Measurements from ENCODE around the gene SWT1.

Gene SWT1

DNA sequence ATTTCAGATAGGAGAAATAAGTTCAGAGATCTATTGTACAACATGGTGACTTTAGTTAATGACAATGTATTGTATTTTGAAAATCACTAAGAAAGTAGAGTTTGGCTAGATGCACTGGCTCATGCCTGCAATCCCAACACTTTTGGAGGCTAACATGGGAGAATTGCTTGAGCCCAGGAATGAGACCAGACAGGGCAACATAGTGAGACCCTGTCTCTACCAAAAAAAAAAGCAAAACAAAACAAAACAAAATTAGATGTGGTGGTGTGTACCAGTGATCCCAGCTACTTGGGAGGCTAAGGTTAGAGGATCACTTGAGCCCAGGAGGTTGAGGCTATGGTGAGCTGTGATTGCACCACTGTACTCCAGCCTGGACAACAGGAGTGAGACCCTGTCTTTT lies 132.9 kb downstream of the SWT1 start:
- no peak for DNase-seq (ENCODE audit: low spot score)

DNA sequence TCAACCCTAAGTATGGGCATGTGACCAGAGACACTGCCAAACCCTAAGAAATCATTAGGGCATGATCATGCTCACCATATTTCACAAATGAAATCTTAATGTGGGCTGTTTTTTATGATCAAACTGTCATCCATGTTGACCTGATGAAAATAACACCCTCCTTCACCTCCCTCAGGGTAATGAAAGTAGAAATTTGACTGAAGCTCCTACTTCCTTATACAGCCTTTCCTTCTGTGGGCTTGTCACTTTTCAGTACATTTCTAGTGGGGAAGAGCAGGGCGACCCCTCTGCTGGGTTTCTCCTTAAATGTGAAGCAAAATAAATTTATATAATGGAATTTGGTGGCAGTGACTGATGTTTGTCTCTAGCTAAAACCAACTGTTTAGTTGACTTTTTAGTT lies 134.2 kb downstream of the SWT1 start:
- no peak for DNase-seq (ENCODE audit: low spot score)

DNA sequence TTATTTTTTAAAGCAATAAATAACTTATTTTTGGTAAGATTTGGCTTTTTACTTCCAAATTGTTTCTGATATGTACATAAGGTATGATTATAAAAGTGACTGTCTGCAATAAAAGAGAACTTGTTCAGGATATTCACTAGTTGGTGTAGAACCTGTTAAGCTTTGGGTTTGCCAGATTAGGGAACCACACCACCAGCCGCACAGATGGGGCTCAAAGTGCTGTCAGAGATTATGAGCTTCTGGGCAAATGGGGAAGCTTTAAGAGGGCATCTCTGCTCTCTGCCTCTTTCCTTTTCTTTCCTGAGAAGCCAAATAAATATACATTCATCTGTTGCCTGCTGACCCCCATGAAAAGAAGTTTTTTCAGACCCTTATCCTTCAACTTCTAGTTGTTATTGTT lies 134.7 kb downstream of the SWT1 start:
- DNase-seq (ENCODE audit: low spot score) = peak; percentile 14

DNA sequence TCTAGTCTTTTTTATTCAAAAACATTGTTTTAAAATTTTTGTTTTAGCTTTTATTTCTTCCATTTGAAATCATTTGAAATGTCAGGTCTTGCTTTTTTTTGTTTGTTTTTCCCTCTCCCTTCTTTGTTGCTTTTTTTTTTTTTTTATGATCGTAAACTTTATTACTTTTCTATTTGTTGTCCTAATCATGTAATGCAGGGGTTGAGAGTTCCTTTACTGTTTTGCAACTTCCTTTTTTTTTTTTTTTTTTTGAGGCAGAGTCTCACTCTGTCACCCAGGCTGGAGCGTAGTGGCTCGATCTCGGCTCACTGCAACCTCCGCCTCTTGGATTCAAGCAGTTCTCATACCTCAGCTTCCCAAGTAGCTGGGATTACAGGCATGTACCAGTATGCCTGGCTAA lies 135.3 kb downstream of the SWT1 start:
- no peak for DNase-seq (ENCODE audit: low spot score)

DNA sequence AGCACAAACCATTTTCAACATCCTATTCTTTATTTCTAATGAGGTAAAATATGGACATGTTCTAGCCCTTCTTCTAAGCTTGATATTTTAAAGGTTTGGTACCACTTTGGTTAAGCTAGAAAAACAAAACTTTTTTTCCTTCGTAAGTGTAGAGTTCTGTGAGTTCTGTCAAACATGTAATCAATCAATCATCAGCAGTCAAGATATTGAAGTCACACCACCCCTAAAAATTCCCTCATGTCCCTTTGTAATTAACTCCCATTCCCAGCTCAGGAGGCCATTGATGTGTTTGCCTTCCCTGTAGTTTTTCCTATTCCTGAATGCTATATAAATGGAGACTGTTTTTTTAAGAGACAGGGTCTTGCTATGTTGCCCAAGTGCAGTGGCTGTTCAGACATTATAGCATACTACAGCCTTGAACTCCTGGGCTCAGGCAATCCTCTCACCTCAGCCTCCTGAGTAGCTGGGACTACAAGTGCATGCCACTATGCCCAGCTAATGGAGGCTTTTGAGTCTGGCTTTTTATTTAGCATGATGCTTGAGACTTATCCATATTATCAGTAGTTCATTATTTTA lies 137.1 kb downstream of the SWT1 start:
- DNase-seq (ENCODE audit: low spot score) = no peak

DNA sequence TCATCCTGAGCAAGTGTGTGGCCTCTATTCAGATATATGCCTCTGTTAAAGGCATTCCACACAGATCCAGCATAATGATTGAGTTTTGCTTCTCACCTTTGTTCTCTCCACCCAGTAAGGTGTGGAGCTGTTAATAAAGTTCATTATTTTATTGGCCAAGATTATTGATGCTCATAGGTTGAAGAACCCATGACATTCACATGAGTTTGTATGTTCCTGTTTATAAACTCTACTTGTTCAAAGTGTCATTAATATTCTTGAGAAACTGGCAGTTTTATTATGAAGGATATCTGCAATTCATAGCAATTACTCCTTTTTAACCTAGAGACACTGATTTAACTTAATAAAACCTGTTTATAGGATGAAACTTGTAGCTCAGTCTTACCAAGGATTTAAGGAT lies 138.1 kb downstream of the SWT1 start:
- DNase-seq (ENCODE audit: low spot score) = no peak

DNA sequence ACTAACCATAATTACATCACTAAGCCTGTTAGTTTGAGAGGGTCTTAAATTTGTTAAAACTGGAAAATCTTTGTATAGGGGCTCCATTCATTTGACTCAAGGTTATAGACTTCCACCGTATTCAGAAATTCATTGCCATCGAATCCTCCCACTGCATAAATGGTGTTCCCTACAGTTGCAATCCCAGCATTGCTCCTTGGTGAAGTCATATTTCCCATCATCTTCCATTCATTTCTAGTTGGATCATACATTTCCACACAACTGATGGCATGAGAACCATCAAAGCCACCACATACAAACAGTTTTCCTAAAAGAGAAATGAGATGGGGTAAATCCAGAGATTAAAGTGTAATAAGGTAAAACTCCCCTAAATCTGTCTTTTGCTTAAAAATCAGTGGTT lies 141.0 kb downstream of the SWT1 start:
- DNase-seq (ENCODE audit: low spot score) = no peak

DNA sequence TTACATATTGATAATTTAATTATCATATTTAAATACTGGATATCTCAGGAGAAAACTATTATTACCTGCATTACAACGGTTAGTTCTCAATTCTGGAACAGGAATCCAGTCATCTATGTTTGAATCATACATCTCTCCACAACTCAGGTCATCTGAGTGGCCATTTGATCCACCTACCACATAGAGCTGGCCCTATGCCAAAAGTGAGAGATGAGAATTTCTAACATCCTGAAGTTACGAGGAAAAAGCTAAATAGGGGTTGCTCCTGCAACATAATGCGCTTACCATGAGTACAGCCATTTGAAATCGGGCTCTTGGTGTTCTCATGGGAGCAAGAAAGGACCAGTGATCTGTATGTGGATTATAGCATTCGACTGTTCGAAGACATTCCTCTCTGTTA lies 143.2 kb downstream of the SWT1 start:
- no peak for DNase-seq (ENCODE audit: low spot score)

DNA sequence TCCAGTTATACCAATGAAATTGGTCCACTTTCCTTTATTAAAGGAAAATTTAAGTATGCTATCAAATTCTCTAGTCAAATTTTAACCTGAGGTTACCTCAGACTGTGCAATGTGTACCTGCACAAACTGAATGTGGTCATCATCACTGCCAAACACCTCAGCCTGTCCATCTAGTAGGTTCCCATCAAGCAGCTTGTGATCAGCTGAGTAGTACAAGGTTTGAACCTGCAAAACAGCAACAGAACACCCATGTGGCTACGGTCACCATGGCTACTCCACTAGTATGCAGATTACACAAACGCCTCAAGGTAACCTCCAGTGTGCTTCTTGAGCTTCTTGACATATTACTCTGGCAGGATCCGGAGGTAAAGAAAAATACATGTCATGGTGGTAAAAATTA lies 148.5 kb downstream of the SWT1 start:
- no peak for DNase-seq (ENCODE audit: low spot score)

DNA sequence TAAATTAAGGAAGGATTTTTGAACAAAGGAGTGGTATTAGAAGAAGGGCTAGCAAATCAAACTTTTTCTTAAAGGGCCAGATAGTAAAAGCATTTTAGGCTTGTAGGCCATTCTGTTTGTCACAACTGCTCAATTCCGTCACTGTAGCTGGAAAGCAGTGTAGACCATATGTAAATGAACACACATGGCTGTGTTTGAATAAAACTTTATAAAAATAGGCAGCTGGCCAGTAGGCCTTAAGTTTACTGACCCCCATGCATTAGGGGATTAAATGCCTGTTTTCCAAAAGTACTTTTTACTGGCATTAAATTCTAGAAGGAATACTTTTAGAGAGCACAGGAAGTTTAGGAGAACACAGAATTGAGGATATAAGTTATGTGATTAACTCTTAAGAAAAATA lies 151.2 kb downstream of the SWT1 start:
- DNase-seq (ENCODE audit: low spot score) = no peak

DNA sequence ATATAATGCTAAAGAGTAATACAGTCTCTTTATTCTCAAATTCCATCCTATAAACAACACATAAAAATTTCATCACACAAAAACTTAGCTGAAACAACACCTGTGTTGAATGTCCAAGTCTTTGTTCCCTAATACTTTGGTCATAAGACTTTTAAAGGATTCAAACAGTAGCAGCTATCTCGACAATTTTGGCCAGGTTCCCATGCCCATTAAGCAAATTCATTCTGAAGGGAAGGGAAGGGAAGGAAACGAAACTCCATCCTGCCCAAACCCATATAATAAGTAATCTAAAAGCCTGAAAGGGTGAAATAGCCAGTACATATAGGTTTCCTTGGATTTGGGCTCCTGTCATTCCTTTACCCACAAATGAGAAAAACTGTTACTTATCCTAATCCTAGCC lies 152.6 kb downstream of the SWT1 start:
- DNase-seq (ENCODE audit: low spot score) = no peak

DNA sequence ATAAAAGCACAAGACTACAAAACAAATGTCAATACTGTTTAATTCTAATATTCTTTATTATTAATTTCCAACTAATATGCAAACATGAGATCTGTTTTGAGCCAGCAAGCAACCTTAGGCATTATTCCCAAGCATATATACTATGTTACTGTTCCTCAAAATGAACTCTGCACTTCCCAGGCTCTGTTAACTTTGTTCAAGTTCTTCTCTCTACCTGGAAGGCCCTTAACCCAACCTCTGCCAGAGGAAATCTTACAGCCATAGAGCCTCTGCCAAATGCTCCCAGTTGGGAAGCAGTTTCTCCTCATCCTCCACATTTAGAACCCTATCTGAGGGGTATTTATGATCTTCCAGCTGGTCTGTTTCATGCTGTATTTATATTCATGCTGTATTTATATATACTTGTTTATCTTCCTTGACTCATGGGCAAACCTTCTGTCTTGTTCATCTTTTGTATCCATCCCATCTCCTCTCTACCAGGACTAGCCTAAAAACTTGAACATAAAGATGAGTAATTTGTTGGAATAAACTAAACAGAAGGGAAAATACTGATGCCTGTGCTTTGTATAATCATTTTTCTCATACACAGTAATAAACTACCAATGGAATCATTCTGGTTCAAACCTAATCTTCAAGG lies 154.7 kb downstream of the SWT1 start:
- no peak for DNase-seq (ENCODE audit: low spot score)

DNA sequence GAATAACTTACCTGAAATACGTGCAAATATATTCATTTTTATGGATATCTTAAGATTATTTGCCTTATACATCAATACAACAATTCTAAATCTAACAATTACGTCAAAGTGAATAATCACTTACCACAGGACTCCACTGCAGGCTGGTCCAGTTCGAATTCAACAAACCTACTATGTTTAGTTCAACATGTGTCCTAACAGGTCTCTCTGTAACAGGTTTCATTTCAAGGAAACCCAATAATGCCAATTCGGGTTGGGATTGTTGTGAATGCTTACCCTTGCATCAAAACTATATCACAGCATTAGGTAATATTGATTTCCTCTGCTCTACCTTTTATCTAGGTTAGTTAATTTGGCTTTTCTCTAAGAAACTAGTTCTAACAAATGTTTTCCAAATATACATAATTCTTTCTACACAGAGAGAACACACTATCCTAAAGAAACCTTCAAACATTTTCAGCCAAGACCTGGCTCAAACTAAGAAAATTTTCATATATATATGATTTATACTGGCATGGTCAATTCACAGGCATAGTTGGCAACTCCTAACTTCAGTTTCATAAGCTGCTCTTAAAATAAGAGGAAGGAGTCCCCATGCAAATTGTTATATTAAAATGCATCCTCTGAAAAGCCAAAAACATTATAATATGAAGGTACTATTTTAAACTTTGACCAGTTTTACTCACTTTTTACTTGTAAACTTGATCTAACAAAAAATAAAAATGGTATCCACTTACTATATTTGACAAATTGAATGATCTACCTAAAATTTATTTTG lies 155.6 kb downstream of the SWT1 start:
- no peak for DNase-seq (ENCODE audit: low spot score)

DNA sequence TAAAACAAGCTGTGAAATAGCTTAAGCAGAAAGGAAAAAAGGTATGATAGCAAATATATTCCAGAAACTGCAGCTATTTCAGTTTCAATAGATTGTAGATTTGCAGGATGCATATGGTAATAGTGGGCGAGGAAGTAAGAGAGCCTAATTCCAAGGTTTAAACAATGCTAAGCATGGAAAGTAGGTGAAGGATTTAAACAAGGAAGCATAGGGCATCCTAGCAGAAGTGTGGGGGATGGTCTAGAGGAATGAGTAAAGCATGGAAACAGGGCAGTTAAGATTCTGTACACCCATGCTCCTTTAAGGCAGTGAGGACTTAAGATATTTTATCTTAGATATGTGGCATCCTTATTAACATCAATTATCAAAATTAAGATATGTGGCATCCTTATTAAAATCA lies 157.4 kb downstream of the SWT1 start:
- no peak for DNase-seq (ENCODE audit: low spot score)

DNA sequence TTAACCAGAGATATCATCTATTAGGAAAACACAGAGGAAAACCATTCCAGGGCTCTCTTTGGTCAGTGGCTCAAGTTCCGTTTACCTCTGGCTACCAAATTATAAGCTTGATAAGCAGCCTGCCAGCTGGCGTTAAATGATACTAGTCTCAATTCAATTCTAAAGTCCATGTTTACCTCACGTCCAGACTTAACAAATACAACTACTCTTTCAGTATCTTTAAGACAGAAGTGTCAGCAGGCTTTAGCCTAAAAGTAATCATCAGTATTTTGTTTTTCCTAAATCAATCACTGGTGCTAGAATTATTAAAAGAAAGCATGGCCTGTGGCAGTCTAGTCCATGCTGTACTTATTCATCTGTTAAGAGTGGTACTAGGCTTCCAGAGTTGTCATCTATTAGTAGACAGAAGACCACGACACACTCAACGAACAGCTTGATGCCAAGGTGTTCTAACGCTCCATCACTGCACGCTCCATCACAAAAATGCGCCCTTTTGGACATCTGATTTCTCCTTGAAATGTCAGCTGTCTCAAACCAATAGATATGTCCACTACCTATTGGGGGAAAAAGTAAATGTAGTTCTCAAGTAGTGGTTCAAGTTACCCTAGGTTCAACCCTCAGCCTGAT lies 158.6 kb downstream of the SWT1 start:
- peak; percentile 15 for DNase-seq (ENCODE audit: low spot score)

DNA sequence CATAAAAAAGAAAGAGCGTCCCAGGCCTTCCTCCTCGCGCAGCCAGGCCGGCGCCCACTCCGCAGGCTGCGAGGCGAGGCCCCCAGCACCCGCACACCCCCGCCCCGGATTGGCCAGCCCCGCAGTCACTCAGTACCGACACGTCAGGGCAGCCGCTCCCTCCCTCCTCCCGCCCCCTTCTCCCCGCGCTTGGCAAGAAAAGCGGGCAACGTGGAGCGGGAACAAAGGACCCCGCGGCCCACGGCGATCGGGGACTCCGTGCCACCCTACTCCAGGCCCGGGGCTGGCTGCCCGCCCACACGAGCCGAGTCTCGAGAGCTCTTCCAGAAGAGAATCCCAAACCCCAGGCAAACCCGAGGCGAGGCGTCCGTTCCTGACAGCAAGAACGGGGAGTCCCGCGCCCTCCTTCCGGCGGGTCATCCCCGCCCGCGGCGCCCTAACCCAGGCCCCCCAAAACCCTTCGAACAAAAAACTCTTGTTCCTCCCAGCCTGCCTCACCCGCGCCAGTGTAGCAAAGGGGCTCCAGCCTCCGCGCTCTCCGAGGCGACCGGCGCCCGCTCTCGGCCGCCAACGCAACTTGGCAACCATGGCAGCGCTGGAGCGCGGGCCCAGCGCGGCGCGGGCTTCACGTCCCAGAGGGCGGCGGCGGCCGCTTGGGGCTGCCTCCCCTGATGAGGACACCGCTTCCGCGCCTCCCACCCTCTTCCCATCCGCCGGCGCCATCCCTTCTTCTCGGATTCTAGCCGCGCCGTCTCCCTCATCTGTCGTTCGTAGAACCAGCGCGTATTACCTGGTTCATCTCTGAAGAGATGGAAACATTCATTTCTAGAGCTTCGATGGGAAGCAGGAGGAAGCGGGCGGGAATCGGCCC lies 159.4 kb downstream of the SWT1 start:
- peak; percentile 97 for DNase-seq (ENCODE audit: low spot score)

DNA sequence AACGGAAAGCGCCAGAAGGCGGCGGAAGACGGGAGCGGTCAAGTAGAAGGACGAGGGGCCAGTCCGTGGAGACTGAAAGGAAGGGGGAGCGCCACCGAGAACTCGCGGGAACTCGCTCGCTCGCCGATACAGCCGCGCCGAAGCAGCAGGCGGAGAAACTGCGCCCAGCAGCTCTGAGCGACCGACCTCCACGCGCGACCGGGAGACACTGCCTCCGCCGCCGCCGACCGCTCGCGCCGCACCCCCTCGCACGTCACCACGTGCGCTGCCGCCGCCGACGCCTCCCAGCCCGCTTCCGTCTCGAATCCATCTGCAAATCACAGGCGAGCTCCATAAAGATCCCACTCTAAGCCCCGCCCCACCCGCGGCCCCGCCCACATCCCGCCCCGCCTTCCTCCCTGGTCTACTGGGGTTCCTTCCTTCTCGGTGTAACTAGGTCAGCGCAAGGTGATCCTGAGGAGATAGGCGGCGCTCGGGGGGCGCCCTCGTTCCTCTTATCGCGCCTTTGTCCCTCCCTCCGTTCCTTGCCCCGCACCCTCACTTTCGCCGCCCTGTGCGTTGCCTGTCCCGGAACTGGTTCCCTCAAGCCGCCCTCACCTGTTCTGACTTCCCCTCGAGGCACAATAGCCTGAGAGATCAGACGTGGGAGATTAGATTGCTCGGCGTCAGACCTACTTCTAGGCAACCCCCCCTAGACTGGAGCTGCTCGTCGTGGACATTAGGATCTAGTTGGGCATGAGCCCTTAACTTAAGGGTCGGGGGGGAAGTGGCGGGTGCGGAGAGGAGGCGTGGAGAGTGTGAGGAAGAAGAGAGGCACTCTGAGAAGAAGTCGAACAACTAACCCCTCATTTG lies 160.3 kb downstream of the SWT1 start, which contains the start of gene IVNS1ABP:
IVNS1ABP (minus strand) TSS at position 210 of the 852 bp plus-strand sequence. CDS start 7,750 bp downstream, outside the sequence.
- peak; percentile 99 for DNase-seq (ENCODE audit: low spot score)

DNA sequence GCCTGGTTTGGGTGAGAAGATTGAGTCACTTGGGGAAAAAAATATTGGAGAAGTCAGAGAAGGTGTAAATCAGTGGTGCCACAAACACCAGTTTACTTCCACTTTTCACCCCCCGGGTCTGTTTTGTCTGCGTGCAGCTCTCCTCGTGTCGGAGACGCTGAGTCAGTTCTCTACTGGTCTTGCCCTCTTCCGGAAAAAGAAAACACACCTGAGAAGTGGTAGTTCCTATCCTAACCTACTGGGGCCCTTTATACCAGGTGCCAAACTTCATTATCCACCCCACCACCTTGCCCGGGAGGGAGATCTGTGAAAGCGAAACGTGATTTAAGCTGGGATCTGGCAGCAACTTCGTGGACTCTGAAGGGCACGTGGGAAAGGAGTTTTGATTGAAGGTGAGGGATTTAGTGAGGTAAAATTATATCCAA lies 160.9 kb downstream of the SWT1 start:
- peak; percentile 41 for DNase-seq (ENCODE audit: low spot score)

DNA sequence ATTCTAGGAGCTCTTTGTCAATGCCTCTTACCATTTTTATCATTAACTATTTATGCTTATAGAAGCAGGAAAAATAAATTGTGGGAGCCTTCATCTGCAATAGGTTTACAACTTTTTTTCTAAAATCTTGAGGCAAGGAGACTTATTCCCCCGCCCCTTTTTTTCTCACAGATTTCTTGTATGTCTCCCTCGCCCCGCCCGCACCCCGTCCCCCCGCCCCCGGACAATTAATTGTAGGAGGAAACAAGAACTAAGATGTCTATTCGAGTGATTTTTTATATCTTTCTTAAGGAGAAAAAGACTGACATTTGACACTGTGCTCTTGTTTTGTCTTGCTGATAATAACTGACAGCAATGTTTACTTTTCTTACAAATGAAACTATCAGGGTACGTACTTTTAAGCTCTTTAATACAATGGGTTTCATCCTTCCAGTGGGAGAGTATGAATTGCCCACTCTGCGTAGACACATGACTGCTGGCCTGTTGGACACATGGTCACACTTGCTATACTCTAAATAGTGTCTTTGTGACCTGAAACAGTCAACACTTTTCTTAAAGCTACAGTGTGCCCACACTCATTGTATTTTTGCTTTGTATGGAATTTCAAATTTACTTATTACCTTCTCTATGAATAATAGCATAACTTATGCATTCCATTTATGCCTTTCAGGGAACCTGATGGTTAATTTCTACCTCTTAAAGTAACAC lies 161.6 kb downstream of the SWT1 start:
- peak; percentile 39 for DNase-seq (ENCODE audit: low spot score)

DNA sequence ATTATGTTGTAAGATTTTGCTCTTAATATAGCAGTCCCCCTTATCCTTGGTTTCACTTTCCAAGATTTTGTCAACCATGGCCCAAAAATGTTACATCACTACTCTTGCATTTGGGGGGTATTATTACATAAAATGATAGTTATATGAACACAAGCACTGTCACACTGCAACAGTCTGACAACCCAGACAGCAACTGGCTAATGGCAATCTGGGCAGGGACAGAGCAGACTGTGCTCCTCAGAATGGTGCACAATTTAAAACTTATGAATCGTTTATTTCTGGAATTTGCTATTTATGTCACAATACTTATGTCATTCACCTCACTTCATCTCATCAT lies 162.1 kb downstream of the SWT1 start:
- DNase-seq (ENCODE audit: low spot score) = no peak

Data from Ammon's horn (tissue), 1 donor.